GM12891 (cell line): ENCODE data around the gene RASL12.

ENCODE experiments used
- POLR2A ChIP-seq: IDR thresholded peaks from 2 replicates; pipeline ENCODE4 v1.6.1; 2011; ENCODE audit warnings: low read depth, low read length, control low read depth
- POLR2AphosphoS5 ChIP-seq: IDR thresholded peaks from 2 replicates; pipeline ENCODE4 v1.6.1; 2011; ENCODE audit warnings: low read depth, low read length, control low read depth
- SPI1 ChIP-seq: IDR thresholded peaks from 2 replicates; pipeline ENCODE4 v1.6.1; 2011; ENCODE audit warnings: low read depth, low read length, control low read depth
- TAF1 ChIP-seq: IDR thresholded peaks from 2 replicates; pipeline ENCODE4 v1.6.1; 2011; ENCODE audit warnings: low read depth, low read length, control low read depth

DNA sequence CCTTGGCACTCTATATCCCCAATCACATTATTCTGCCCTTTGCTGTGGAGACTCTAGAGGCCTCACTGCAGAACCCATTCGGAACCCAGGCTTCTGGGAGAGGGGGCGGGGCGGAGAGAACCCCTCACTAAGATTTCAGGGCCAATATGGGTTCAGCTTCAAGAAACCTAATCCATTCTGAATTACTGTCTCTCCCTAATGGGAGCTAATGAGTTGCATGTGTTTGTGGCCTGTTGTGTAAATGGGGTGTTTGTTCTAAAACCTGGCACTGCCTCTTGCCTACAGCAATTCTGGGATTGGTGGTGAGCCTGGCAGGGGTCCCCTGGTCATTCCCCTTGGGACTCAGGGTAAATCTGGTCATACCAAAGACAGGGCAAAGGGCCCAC is 605 bp upstream of the RASL12 start:
- no peak for TF ChIP-seq POLR2A
- TF ChIP-seq TAF1 = no peak
- no peak for TF ChIP-seq SPI1
- no peak for TF ChIP-seq POLR2AphosphoS5
